A549 (cell line): ENCODE results near the gene PDLIM1. TPM values are rescaled to one million over a fixed set of nuclear protein-coding genes. Genes with fewer than 3 reads are reported as not detected.

Source experiments
- ATAC-seq, 2 experiments: fragments of 200-7000 bp in 1 of 2; fragments of >200 bp in 1 of 2; cut with Nextera tagmentation in 1 of 2; cut with Tn5 transposase in 1 of 2; 3 replicates each; pipeline versions ENCODE4 v1.8.0 to v1.9.1; 2018 to 2020; ENCODE audit warnings: mild to moderate bottlenecking in 1 of 2, moderate library complexity in 1 of 2
- CTCF ChIA-PET: fragments of 300-600 bp; sonication (Branson Sonifier 250); formaldehyde crosslinking; extraction: SDS; loops from one replicate; lab custom pipeline; 2021; ENCODE audit warnings: antibody characterized with exemption, inconsistent platforms; lab: Yijun Ruan, JAX
- POLR2A ChIA-PET: fragments of 350-600 bp; formaldehyde crosslinking; extraction: SDS; loops from one replicate; lab custom pipeline; 2021; ENCODE audit warnings: antibody characterized with exemption, inconsistent platforms; lab: Yijun Ruan, JAX
- DNase-seq, 2 experiments: peaks; one replicate each; pipeline versions ENCODE4 v3.0.0 to v3.0.0-alpha.2; 2011 to 2016; ENCODE audit warnings: low read depth in 1 of 2, low spot score in 1 of 2
- FAIRE-seq: peaks from 2 replicates; lab custom pipeline; 2011; peaks lifted over from hg19 to GRCh38; lab: Jason Lieb, UNC
- H3K27ac ChIP-seq, 2 experiments: fragments of >200 bp; sonication (Bioruptor Twin); formaldehyde crosslinking; 3 replicates each; pipeline ENCODE4 v1.5.1; 2016 to 2017
- H3K4me1 ChIP-seq: fragments of >200 bp; sonication (Bioruptor Twin); formaldehyde crosslinking; 3 replicates; pipeline ENCODE4 v1.6.1; 2016
- H3K4me2 ChIP-seq: fragments of >200 bp; sonication (Bioruptor Twin); formaldehyde crosslinking; 3 replicates; pipeline ENCODE4 v1.6.1; 2016
- H3K4me3 ChIP-seq: fragments of >200 bp; sonication (Bioruptor Twin); formaldehyde crosslinking; 3 replicates; pipeline ENCODE4 v1.5.1; 2016
- H3K9me3 ChIP-seq: fragments of >200 bp; sonication (Bioruptor Twin); formaldehyde crosslinking; 3 replicates; pipeline ENCODE4 v1.6.1; 2016
- CEBPB ChIP-seq, 2 experiments: fragments of >200 bp in 1 of 2; sonication (Bioruptor Twin) in 1 of 2; formaldehyde crosslinking in 1 of 2; IDR thresholded peaks; 2 replicates each; pipeline ENCODE4 v1.6.1; 2012 to 2016
- E2F6 ChIP-seq: IDR thresholded peaks from 2 replicates; pipeline ENCODE4 v1.6.1; 2012; ENCODE audit warnings: low read depth, borderline replicate concordance
- FOSL2 ChIP-seq, 2 experiments: fragments of 450-650 bp in 1 of 2; fragments of >200 bp in 1 of 2; sonication (Bioruptor Twin) in 1 of 2; formaldehyde crosslinking; IDR thresholded peaks; 2 replicates each; pipeline versions ENCODE4 v1.5.0 to v1.6.1; 2016 to 2020; ENCODE audit warnings: mild to moderate bottlenecking in 1 of 2, moderate library complexity in 1 of 2
- HOXB13 ChIP-seq: fragments of 250-450 bp; sonication (Bioruptor Pico); IDR thresholded peaks from 2 replicates; pipeline ENCODE4 v1.5.0; 2020; ENCODE audit warnings: low read depth, mild to moderate bottlenecking, moderate library complexity
- HOXB5 ChIP-seq: fragments of 250-450 bp; sonication (Bioruptor Pico); IDR thresholded peaks from 2 replicates; pipeline ENCODE4 v1.5.0; 2020; ENCODE audit warnings: mild to moderate bottlenecking, moderate library complexity
- JUN ChIP-seq, 2 experiments: fragments of >200 bp; sonication (Bioruptor Twin); formaldehyde crosslinking; IDR thresholded peaks; 2 replicates in 1 of 2; 3 replicates in 1 of 2; pipeline ENCODE4 v1.6.1; 2016 to 2017
- MAX ChIP-seq: IDR thresholded peaks from 2 replicates; pipeline ENCODE4 v1.6.1; 2012
- NR3C1 ChIP-seq: fragments of >200 bp; sonication (Bioruptor Twin); formaldehyde crosslinking; IDR thresholded peaks from 3 replicates; pipeline ENCODE4 v1.6.1; 2017
- PHF8 ChIP-seq: fragments of 200-600 bp; sonication (generic); IDR thresholded peaks from 2 replicates; pipeline ENCODE4 v1.6.1; 2016; ENCODE audit warnings: low read depth, mild to moderate bottlenecking, antibody characterized with exemption, moderate library complexity, borderline replicate concordance
- POLR2A ChIP-seq: IDR thresholded peaks from 2 replicates; pipeline ENCODE4 v1.6.1; 2012; ENCODE audit warnings: mild to moderate bottlenecking, low read length
- RAD21 ChIP-seq, 2 experiments: fragments of >200 bp in 1 of 2; sonication (Bioruptor Twin) in 1 of 2; formaldehyde crosslinking in 1 of 2; IDR thresholded peaks in 1 of 2; conservative IDR thresholded peaks in 1 of 2; 2 replicates in 1 of 2; 3 replicates in 1 of 2; pipeline ENCODE4 v1.6.1; 2012 to 2018; ENCODE audit warnings: inconsistent platforms in 1 of 2
- REST ChIP-seq: fragments of 200-600 bp; sonication (generic); IDR thresholded peaks from 2 replicates; pipeline ENCODE4 v1.6.1; 2016; ENCODE audit warnings: antibody characterized with exemption, mild to moderate bottlenecking, moderate library complexity
- SMC3 ChIP-seq: fragments of >200 bp; sonication (Bioruptor Twin); formaldehyde crosslinking; IDR thresholded peaks from 3 replicates; pipeline ENCODE4 v1.6.1; 2018; ENCODE audit warnings: inconsistent platforms
- TFCP2L1 ChIP-seq: fragments of 250-450 bp; sonication (Bioruptor Pico); IDR thresholded peaks from 2 replicates; pipeline ENCODE4 v1.5.0; 2021; ENCODE audit warnings: mild to moderate bottlenecking
- WGBS: methylation state at CpG from one replicate; pipeline ENCODE4 v1.1.6; 2017; ENCODE audit errors: missing lambda C conversion rate; 5-methylcytosine and 5-hydroxymethylcytosine counted together
- polyA minus RNA-seq: library from RNA; depleted of rRNA, polyadenylated mRNA; stranded (reverse); fragments of >200 nt; gene quantifications from 2 replicates; pipeline ENCODE4 v1.2.3, GENCODE V29; 2011; rRNA and poly(A)+ RNA removed
- polyA plus RNA-seq, 4 experiments: library from polyadenylated mRNA; depleted of rRNA in 3 of 4; stranded (reverse); fragments of >200 nt; fragmentation: RNase III in 1 of 4; extraction: RNeasy Plus Mini Kit Qiagen cat#74134 plus additional on column Dnase treatment in 1 of 4; gene quantifications; 2 replicates in 3 of 4; 3 replicates in 1 of 4; pipeline ENCODE4 v1.2.3, GENCODE V29; 2011 to 2017
- TF ChIP-seq, protein P1 (sequence below): fragments of >200 bp; sonication (Bioruptor Twin); formaldehyde crosslinking; IDR thresholded peaks from 3 replicates; pipeline ENCODE4 v1.5.1; 2016
- TF ChIP-seq, protein P2 (sequence below): fragments of >200 bp; sonication (Bioruptor Twin); formaldehyde crosslinking; IDR thresholded peaks from 3 replicates; pipeline ENCODE4 v1.6.1; 2016

The PDLIM1 gene
- polyA plus RNA-seq (2011; rRNA removed): 92.5 and 132 TPM in 2 replicates
- polyA plus RNA-seq (2012; cell fraction: cytosol; rRNA removed): 101 and 102 TPM in 2 replicates
- polyA plus RNA-seq (2012; cell fraction: nucleus; rRNA removed): 58.7 and 96.7 TPM in 2 replicates
- polyA plus RNA-seq (2017; fragmentation: RNase III; extraction: RNeasy Plus Mini Kit Qiagen cat#74134 plus additional on column Dnase treatment): 123 to 147 TPM (median 128 TPM) in 3 replicates
- polyA minus RNA-seq: 119 and 120 TPM in 2 replicates

DNA sequence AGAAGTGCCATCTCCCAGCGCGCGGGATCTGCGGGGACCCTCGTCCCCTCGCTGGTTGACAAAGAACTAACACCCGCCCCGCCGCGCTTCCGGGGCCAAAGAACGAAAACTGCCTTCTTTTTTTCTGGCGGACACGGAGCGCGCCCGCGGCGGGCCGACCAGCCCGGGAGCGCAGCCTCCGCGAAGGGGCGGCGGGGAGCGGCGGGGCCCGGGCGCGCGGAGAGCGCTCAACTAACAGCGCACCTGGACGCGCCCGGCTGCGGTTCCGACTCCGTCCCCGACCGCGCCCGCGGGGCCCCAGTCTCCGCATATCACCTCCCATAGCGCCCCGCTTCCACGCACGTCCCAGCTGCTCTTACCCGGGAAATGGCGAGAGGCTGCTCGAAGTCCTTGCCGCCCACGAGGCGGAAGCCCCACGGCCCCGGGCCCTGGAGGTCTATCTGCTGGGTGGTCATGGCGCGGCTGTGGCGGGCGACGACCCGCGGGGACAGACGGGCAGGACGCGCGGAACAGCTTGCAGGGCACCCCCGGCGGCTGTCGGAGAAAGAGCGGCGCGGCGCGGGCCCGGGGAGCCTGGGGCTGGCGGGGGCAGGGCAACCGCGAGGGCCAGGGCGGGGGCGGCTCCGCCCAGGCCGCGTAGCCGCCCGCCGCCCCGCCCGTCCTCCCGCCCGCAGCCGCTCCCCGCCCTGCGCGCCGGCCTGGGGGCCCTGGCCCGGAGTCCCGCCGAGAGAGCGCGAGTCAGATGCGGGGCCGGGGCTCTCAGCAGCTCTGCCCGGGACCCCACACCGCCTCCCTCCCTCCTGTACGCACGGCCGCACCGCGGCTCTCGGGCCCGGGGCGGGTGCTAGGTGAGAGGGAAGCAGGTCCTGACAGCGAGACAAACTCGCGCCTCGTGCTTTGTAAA, at the start of gene PDLIM1:
Gene PDLIM1 (minus strand): TSS at position 543 of the 904 bp plus-strand sequence. CDS start 88 bp downstream, at position 455.
- peak within 1 kb of the TSS; percentile 91 for H3K4me3 ChIP-seq
- TF ChIP-seq JUN (IDR thresholded peaks at IDR 0.05) (peak in 1 of 2 experiments; percentile 73; a peak in 2 of 5 replicates), HOXB13 (CRISPR knock-in tag) (0 out of 2 replicates have a peak, but pooled peaks have one; percentile 58), HOXB5 (CRISPR knock-in tag) (no peak), E2F6 (peak; percentile 81; the same call in 1 of the 2 replicates), REST (no peak; the same call in 1 of the 2 replicates), PHF8 (peak; percentile 73), POLR2A (peak; percentile 65), RAD21 (conservative IDR thresholded peaks at IDR 0.05 in 1 of 2, IDR thresholded peaks at IDR 0.05 in 1 of 2) (peak in 1 of 2 experiments; percentile 41; a peak in 2 of 5 replicates), MAX (no peak), TFCP2L1 (CRISPR knock-in tag) (peak; percentile 63; the same call in 1 of the 2 replicates), FOSL2 (IDR thresholded peaks at IDR 0.05) (no peak), FOSL2 (CRISPR knock-in tag; IDR thresholded peaks at IDR 0.05) (0 out of 2 replicates have a peak, but pooled peaks have one; percentile 2), CEBPB (IDR thresholded peaks at IDR 0.05) (no peak), SMC3 (peak; percentile 30; the same call in 2 of the 3 replicates), NR3C1 (no peak)
- TF ChIP-seq, protein P1, sequence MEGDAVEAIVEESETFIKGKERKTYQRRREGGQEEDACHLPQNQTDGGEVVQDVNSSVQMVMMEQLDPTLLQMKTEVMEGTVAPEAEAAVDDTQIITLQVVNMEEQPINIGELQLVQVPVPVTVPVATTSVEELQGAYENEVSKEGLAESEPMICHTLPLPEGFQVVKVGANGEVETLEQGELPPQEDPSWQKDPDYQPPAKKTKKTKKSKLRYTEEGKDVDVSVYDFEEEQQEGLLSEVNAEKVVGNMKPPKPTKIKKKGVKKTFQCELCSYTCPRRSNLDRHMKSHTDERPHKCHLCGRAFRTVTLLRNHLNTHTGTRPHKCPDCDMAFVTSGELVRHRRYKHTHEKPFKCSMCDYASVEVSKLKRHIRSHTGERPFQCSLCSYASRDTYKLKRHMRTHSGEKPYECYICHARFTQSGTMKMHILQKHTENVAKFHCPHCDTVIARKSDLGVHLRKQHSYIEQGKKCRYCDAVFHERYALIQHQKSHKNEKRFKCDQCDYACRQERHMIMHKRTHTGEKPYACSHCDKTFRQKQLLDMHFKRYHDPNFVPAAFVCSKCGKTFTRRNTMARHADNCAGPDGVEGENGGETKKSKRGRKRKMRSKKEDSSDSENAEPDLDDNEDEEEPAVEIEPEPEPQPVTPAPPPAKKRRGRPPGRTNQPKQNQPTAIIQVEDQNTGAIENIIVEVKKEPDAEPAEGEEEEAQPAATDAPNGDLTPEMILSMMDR: peak; percentile 22; the same call in 1 of the 3 replicates
- TF ChIP-seq, protein P2, sequence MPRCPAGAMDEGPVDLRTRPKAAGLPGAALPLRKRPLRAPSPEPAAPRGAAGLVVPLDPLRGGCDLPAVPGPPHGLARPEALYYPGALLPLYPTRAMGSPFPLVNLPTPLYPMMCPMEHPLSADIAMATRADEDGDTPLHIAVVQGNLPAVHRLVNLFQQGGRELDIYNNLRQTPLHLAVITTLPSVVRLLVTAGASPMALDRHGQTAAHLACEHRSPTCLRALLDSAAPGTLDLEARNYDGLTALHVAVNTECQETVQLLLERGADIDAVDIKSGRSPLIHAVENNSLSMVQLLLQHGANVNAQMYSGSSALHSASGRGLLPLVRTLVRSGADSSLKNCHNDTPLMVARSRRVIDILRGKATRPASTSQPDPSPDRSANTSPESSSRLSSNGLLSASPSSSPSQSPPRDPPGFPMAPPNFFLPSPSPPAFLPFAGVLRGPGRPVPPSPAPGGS: peak; percentile 76; the same call in 1 of the 3 replicates
- POLR2A ChIA-PET: interaction anchor here (0.6 to 1.2 kb wide), 4 partner anchors 17 to 48 kb away, joined by 3 to 5 read pairs (median 4); no protein-coding TSS in a partner anchor
- peak within 1 kb of the TSS; percentile 89 for H3K4me2 ChIP-seq
- peaks cover 35% of the 10 kb centered on the region for H3K4me1 ChIP-seq
- peak; percentile 91 to 94 for ATAC-seq
- 11% methylated on average over 8 of the region's 119 CpGs for WGBS
- DNase-seq: peak; percentile 72 to 82
- CTCF ChIA-PET: interaction anchor here (0.8 to 3.1 kb wide), 7 partner anchors 26 to 88 kb away, joined by 3 to 10 read pairs (median 5); no protein-coding TSS in a partner anchor
- H3K27ac ChIP-seq: peak within 1 kb of the TSS; percentile 97 to 98
- no peak for FAIRE-seq
- no peaks in the 10 kb centered on the region for H3K9me3 ChIP-seq
